IMR-90 (cell line): ENCODE results near the gene EHBP1L1. TPM values are rescaled to one million over a fixed set of nuclear protein-coding genes. Genes with fewer than 3 reads are reported as not detected.

ENCODE experiments used
- ATAC-seq: fragments of 200-7000 bp; cut with Tn5 transposase; 2 replicates; pipeline ENCODE4 v1.9.1; 2020; ENCODE audit warnings: low read depth, mild to moderate bottlenecking, moderate library complexity
- BruUV-seq: library from RNA; stranded (reverse); fragments of 400-500 nt; replicated peaks from 2 replicates; lab custom pipeline; 2021; lab: Mats Ljungman, UMichigan
- CTCF ChIA-PET: fragments of 300-600 bp; formaldehyde crosslinking; extraction: SDS; loops from one replicate; lab custom pipeline; 2021; ENCODE audit warnings: antibody characterized with exemption; lab: Yijun Ruan, JAX
- POLR2A ChIA-PET: fragments of 300-600 bp; sonication (Branson Sonifier 250); formaldehyde crosslinking; loops from one replicate; lab custom pipeline; 2022; ENCODE audit warnings: antibody characterized with exemption; ENCODE audit not compliant: unreplicated experiment; lab: Charles Lee
- DNase-seq: peaks from one replicate; pipeline ENCODE4 v3.0.0; 2013
- H2AFZ ChIP-seq: replicated peaks from 2 replicates; pipeline ENCODE3; 2013; ENCODE audit warnings: low read length, mild to moderate bottlenecking; ENCODE audit not compliant: poor library complexity
- H2AK5ac ChIP-seq: 2 replicates; pipeline ENCODE4 v1.6.1; 2013; ENCODE audit warnings: low read depth, low read length, inconsistent platforms
- H2AK9ac ChIP-seq: replicated peaks from 2 replicates; pipeline ENCODE3; 2013; ENCODE audit warnings: mild to moderate bottlenecking, low read depth, low read length, moderate library complexity; ENCODE audit not compliant: poor library complexity
- H2BK120ac ChIP-seq: 2 replicates; pipeline ENCODE4 v1.6.1; 2013; ENCODE audit warnings: low read depth, low read length, inconsistent platforms
- H2BK15ac ChIP-seq: 3 replicates; pipeline ENCODE4 v1.6.1; 2013; ENCODE audit warnings: low read depth, low read length, inconsistent platforms
- H2BK20ac ChIP-seq: 2 replicates; pipeline ENCODE4 v1.6.1; 2013; ENCODE audit warnings: low read depth, mild to moderate bottlenecking, inconsistent platforms, low read length, moderate library complexity
- H2BK5ac ChIP-seq: 2 replicates; pipeline ENCODE4 v1.6.1; 2013; ENCODE audit warnings: mild to moderate bottlenecking, low read depth, low read length, inconsistent platforms; ENCODE audit not compliant: poor library complexity, severe bottlenecking
- H3K14ac ChIP-seq: replicated peaks from 2 replicates; pipeline ENCODE4 v1.6.1; 2013; ENCODE audit warnings: low read depth, low read length, inconsistent platforms
- H3K18ac ChIP-seq: 2 replicates; pipeline ENCODE4 v1.6.1; 2013; ENCODE audit warnings: low read depth, low read length, control low read depth
- H3K23ac ChIP-seq: 2 replicates; pipeline ENCODE4 v1.6.1; 2013; ENCODE audit warnings: low read depth, low read length, inconsistent platforms
- H3K27ac ChIP-seq: 2 replicates; pipeline ENCODE4 v1.5.1; 2013; ENCODE audit warnings: mild to moderate bottlenecking, control low read depth, low read length; ENCODE audit not compliant: insufficient read depth
- H3K27me3 ChIP-seq: 2 replicates; pipeline ENCODE4 v1.6.1; 2013; ENCODE audit warnings: low read length; ENCODE audit not compliant: control insufficient read depth, insufficient read depth
- H3K36me3 ChIP-seq: 2 replicates; pipeline ENCODE4 v1.6.1; 2013; ENCODE audit warnings: low read length, mixed read lengths; ENCODE audit not compliant: control insufficient read depth, insufficient read depth
- H3K4ac ChIP-seq: 2 replicates; pipeline ENCODE4 v1.6.1; 2013; ENCODE audit warnings: low read depth, low read length, inconsistent platforms
- H3K4me1 ChIP-seq: 2 replicates; pipeline ENCODE4 v1.6.1; 2013; ENCODE audit warnings: low read length, mixed read lengths; ENCODE audit not compliant: control insufficient read depth, insufficient read depth
- H3K4me2 ChIP-seq: 2 replicates; pipeline ENCODE4 v1.6.1; 2013; ENCODE audit warnings: low read depth, mild to moderate bottlenecking, control low read depth, low read length, moderate library complexity
- H3K4me3 ChIP-seq: 2 replicates; pipeline ENCODE4 v1.5.1; 2013; ENCODE audit warnings: low read depth, mild to moderate bottlenecking, control low read depth, low read length, moderate library complexity; ENCODE audit not compliant: insufficient read depth
- H3K56ac ChIP-seq: 2 replicates; pipeline ENCODE4 v1.6.1; 2013; ENCODE audit warnings: low read length, inconsistent platforms; ENCODE audit not compliant: insufficient read depth; ENCODE audit errors: extremely low read depth
- H3K79me1 ChIP-seq, 2 experiments: 2 replicates each; pipeline ENCODE4 v1.6.1; 2013; ENCODE audit warnings: low read length in 2 of 2, inconsistent platforms in 1 of 2, low read depth in 1 of 2
- H3K9ac ChIP-seq: 2 replicates; pipeline ENCODE4 v1.6.1; 2013; ENCODE audit warnings: low read depth, low read length, control low read depth
- H3K9me1 ChIP-seq: 2 replicates; pipeline ENCODE4 v1.6.1; 2013; ENCODE audit warnings: low read length, inconsistent platforms; ENCODE audit not compliant: insufficient read depth
- H3K9me3 ChIP-seq: 2 replicates; pipeline ENCODE4 v1.6.1; 2013; ENCODE audit warnings: low read length; ENCODE audit not compliant: control insufficient read depth, insufficient read depth
- H4K20me1 ChIP-seq: 2 replicates; pipeline ENCODE4 v1.6.1; 2013; ENCODE audit warnings: low read length, inconsistent platforms; ENCODE audit not compliant: insufficient read depth
- H4K5ac ChIP-seq: 2 replicates; pipeline ENCODE4 v1.6.1; 2013; ENCODE audit warnings: mild to moderate bottlenecking, low read depth, low read length, control low read depth
- H4K8ac ChIP-seq, 2 experiments: 2 replicates each; pipeline ENCODE4 v1.6.1; 2013; ENCODE audit warnings: low read depth in 2 of 2, low read length in 2 of 2, control low read depth in 1 of 2, inconsistent platforms in 1 of 2
- H4K91ac ChIP-seq: 2 replicates; pipeline ENCODE4 v1.6.1; 2013; ENCODE audit warnings: low read depth, low read length, inconsistent platforms; ENCODE audit not compliant: insufficient read depth
- CEBPB ChIP-seq: IDR thresholded peaks from 2 replicates; pipeline ENCODE4 v1.6.1; 2012; ENCODE audit warnings: low read depth, low read length, improper control_type of control experiment
- CHD1 ChIP-seq: IDR thresholded peaks from 2 replicates; pipeline ENCODE4 v1.6.1; 2012; ENCODE audit warnings: low read depth, low read length, improper control_type of control experiment
- FOS ChIP-seq: fragments of 150-350 bp; IDR thresholded peaks from 2 replicates; pipeline ENCODE4 v1.6.1; 2016; ENCODE audit warnings: low read depth, low read length
- NFE2L2 ChIP-seq: fragments of 150-350 bp; IDR thresholded peaks from 2 replicates; pipeline ENCODE4 v1.6.1; 2016; ENCODE audit warnings: low read depth, mild to moderate bottlenecking, low read length
- RCOR1 ChIP-seq: IDR thresholded peaks from 2 replicates; pipeline ENCODE4 v1.6.1; 2012; ENCODE audit warnings: mild to moderate bottlenecking, low read length, improper control_type of control experiment; ENCODE audit not compliant: insufficient replicate concordance
- RFX5 ChIP-seq: IDR thresholded peaks from 2 replicates; pipeline ENCODE4 v1.8.0; 2012; ENCODE audit warnings: low read depth, mild to moderate bottlenecking, low read length, moderate library complexity
- WGBS, 2 experiments: methylation state at CpG; one replicate each; pipeline versions ENCODE4 v1.1.5 to v1.1.7; 2013; ENCODE audit warnings: missing lambda C conversion rate in 2 of 2; ENCODE audit not compliant: insufficient read length in 1 of 2; ENCODE audit errors: extremely low coverage in 2 of 2; 5-methylcytosine and 5-hydroxymethylcytosine counted together
- dilution Hi-C: fragments of 300-500 bp; cut with HindIII; formaldehyde crosslinking; loops from one replicate; pipeline ENCODE4 v1.14.3; 2018; ENCODE audit warnings: low sequenced_read_pairs; ENCODE audit not compliant: unreplicated experiment
- in situ Hi-C: fragments of 300-500 bp; cut with MboI; formaldehyde crosslinking; loops from 3 replicates; pipeline ENCODE4 v1.14.3; 2019; ENCODE audit warnings: low sequenced_read_pairs, inconsistent platforms, mixed read lengths
- intact Hi-C: fragments of 100-400 bp; cut with micrococcal nuclease; formaldehyde crosslinking; loops from 2 replicates; pipeline ENCODE4 v1.10.0; 2022
- polyA plus RNA-seq, 3 experiments: library from polyadenylated mRNA; depleted of rRNA; stranded (reverse); fragments of >200 nt; gene quantifications; 2 replicates each; pipeline ENCODE4 v1.2.3, GENCODE V29; 2012; ENCODE audit warnings: low replicate concordance in 1 of 3
- total RNA-seq: library from RNA; depleted of rRNA; stranded (reverse); fragments of >200 nt; gene quantifications from 2 replicates; pipeline ENCODE4 v1.2.3, GENCODE V29; 2012

EHBP1L1 gene
- total and polyA plus RNA-seq, 2 of the 4 experiments (the other 2 are of a cell fraction): 10.0 to 27.4 TPM

DNA sequence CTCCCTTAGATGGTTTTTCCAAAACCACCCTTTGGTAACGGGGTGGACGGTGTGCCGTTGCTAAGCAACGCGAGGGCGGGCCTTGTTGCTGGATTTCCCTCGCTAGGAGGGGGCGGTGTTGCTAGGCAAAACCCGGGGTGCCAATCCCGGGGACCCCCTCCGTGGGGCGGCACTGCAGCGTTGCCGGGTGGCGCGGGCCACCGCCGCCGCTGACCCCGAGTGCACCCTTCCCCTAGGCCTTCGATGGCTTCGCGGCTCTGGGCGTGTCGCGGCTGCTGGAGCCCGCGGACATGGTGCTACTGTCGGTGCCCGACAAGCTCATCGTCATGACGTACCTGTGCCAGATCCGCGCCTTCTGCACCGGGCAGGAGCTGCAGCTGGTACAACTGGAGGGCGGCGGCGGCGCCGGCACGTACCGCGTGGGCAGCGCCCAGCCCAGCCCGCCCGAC lies 8.9 kb downstream of the EHBP1L1 start:
- Histone ChIP-seq H3K4me3 (no peak overlapping the region), H3K9me3 (no peaks in the 10 kb centered on the region), H3K4ac (no peak overlapping the region), H2AFZ (no peak overlapping the region), H3K79me1 (peaks cover 0 to 20% of the 10 kb centered on the region in 2 experiments; a peak in 1 of 4 replicates), H2AK5ac (no peak overlapping the region), H4K8ac (no peak overlapping the region), H3K4me1 (peaks cover 4% of the 10 kb centered on the region), H3K9ac (no peak overlapping the region), H2BK20ac (no peak overlapping the region), H3K27me3 (no peaks in the 10 kb centered on the region), H4K20me1 (0 out of 2 replicates have a peak, but pooled peaks cover 4% of the 10 kb centered on the region), H3K14ac (no peak overlapping the region), H4K5ac (no peak overlapping the region), H3K9me1 (no peaks in the 10 kb centered on the region), H2BK5ac (no peak overlapping the region), H2AK9ac (no peak overlapping the region), H3K4me2 (no peak overlapping the region), H3K27ac (no peak overlapping the region), H3K36me3 (peaks cover 47% of the 10 kb centered on the region), H4K91ac (no peak overlapping the region), H3K23ac (no peak overlapping the region), H2BK15ac (no peak overlapping the region), H3K18ac (no peak overlapping the region), H2BK120ac (no peak overlapping the region), H3K56ac (no peak overlapping the region)
- no peak for DNase-seq
- intact Hi-C loops (no loop called here), dilution Hi-C loops (no loop called here), in situ Hi-C loops (no loop called here)
- ATAC-seq: no peak
- TF ChIP-seq CHD1: no peak
- no peak for TF ChIP-seq RCOR1
- TF ChIP-seq CEBPB: no peak
- TF ChIP-seq NFE2L2: no peak
- TF ChIP-seq FOS: no peak
- TF ChIP-seq RFX5: no peak
- ChIA-PET CTCF (interaction anchor here (1.4 kb wide), 1 partner anchor 9 kb away, joined by 4 read pairs; no protein-coding TSS in a partner anchor), POLR2A (no interaction called here)
- 70% methylated on average over 39 of the region's 46 CpGs; no CpG with 5 or more reads in 1 of the 2 experiments for whole genome bisulfite sequencing, 2 experiments
- BruUV-seq: no TSS peak
